ENCODE results near the gene IL1A.

The IL1A gene

GRCh38 chr2:112831513-112831845, 47.2 kb upstream of the IL1A start:
- CTCF ChIA-PET = interaction anchor here (1.0 to 5.4 kb wide), 8 partner anchors 9 to 86 kb away, joined by 3 to 34 read pairs (median 4); partner anchors contain the start of gene IL1A
- WGBS (ENCODE audit: insufficient coverage) = 0% methylated on average over 2 of the region's 2 CpGs

DNA sequence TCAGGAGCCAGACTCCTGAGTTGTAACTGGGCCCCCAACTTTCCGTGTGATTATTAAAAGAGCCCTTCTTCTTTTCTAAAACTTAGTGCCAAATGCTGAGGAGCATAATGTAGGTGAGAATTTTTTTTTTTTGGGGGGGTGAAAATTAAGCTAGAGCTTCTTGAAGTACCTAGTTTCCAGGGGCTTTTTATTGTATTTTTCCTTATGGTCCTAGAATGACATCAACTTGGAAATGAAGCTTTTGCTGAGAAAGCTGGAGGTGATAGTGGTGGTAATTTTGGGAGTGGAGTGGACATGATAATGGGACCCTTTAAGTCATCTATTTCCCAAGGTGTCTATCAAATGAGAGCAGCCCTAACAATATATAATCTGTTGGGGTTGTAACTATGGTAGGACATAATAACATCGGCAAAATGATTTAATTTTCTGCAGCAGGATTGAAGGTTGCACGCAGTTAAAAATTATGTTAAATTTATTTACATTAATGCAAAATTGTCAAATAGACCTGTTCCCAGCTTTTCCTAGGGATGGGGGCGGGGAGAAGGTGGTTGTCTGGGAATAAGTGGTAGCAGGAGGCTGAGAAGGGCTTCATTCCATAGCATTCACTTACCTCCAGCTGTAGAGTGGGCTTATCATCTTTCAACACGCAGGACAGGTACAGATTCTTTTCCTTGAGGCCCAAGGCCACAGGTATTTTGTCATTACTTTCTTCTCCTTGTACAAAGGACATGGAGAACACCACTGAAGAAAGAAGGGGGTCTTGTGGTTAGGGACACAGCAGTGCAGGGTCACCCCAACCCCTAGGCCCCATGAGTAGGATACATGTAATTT, 46.6 kb upstream of the IL1A start:
- DNase-seq = no peak
- peak overlapping the region in 6 of 7 experiments; percentile 5 to 94 (median 44) for H3K4me3 ChIP-seq (ENCODE audit: control insufficient read depth in 1 of 7, extremely low read depth in 1 of 7, insufficient read depth in 4 of 7, low read depth in 2 of 7, low read length in 6 of 7)
- CTCF ChIA-PET = interaction anchor here (0.9 to 2.7 kb wide), 10 partner anchors 9 to 86 kb away, joined by 3 to 9 read pairs (median 4); partner anchors contain the start of gene IL1A
- peaks cover 12 to 66% (median 41%) of the 10 kb centered on the region in 4 experiments for H3K36me3 ChIP-seq (ENCODE audit: control insufficient read depth in 4 of 4, insufficient read depth in 4 of 4, low read length in 3 of 4)
- 86% methylated on average over 1 of the region's 5 CpGs for WGBS (ENCODE audit: insufficient coverage)
- H3K4me1 ChIP-seq (ENCODE audit: control extremely low read depth in 1 of 4, control insufficient read depth in 4 of 4, insufficient read depth in 4 of 4, low read length in 3 of 4) = peaks cover 50 to 76% (median 57%) of the 10 kb centered on the region in 4 experiments
- peaks cover 0 to 3% (median 0%) of the 10 kb centered on the region in 5 experiments for H3K9me3 ChIP-seq (ENCODE audit: control extremely low read depth in 1 of 5, control insufficient read depth in 4 of 5, insufficient read depth in 2 of 5, low read depth in 1 of 5, low read length in 4 of 5)
- H3K27me3 ChIP-seq (replicated peaks in 2 of 5; ENCODE audit: control insufficient read depth in 4 of 5, insufficient read depth in 5 of 5, low read length in 4 of 5) = no peaks in the 10 kb centered on the region
- peak overlapping the region; percentile 75 to 78 for H3K27ac ChIP-seq (ENCODE audit: insufficient read depth in 1 of 2, low read depth in 1 of 2, low read length in 2 of 2, poor library complexity in 1 of 2, severe bottlenecking in 2 of 2)
- POLR2A ChIA-PET = interaction anchor here (0.8 to 1.5 kb wide), 2 partner anchors 35 to 76 kb away, joined by 3 to 4 read pairs; no protein-coding TSS in a partner anchor

More at GRCh38 chr2:112831513-112831845, 47.2 kb upstream of the IL1A start:
- H3K4me3 ChIP-seq (ENCODE audit: control insufficient read depth in 1 of 7, extremely low read depth in 1 of 7, insufficient read depth in 4 of 7, low read depth in 2 of 7, low read length in 6 of 7) = peak overlapping the region in 6 of 7 experiments; percentile 5 to 94 (median 44)
- peaks cover 55 to 81% (median 60%) of the 10 kb centered on the region in 4 experiments for H3K4me1 ChIP-seq (ENCODE audit: control extremely low read depth in 1 of 4, control insufficient read depth in 4 of 4, insufficient read depth in 4 of 4, low read length in 3 of 4)
- peak; percentile 68 to 77 (median 70) for DNase-seq
- peak overlapping the region; percentile 75 to 78 for H3K27ac ChIP-seq (ENCODE audit: insufficient read depth in 1 of 2, low read depth in 1 of 2, low read length in 2 of 2, poor library complexity in 1 of 2, severe bottlenecking in 2 of 2)
- POLR2A ChIA-PET = interaction anchor here (0.8 to 1.5 kb wide), 2 partner anchors 36 to 77 kb away, joined by 3 to 4 read pairs; no protein-coding TSS in a partner anchor
- no peaks in the 10 kb centered on the region for H3K27me3 ChIP-seq (replicated peaks in 2 of 5; ENCODE audit: control insufficient read depth in 4 of 5, insufficient read depth in 5 of 5, low read length in 4 of 5)
- peaks cover 0 to 3% (median 0%) of the 10 kb centered on the region in 5 experiments for H3K9me3 ChIP-seq (ENCODE audit: control extremely low read depth in 1 of 5, control insufficient read depth in 4 of 5, insufficient read depth in 2 of 5, low read depth in 1 of 5, low read length in 4 of 5)
- H3K36me3 ChIP-seq (ENCODE audit: control insufficient read depth in 4 of 4, insufficient read depth in 4 of 4, low read length in 3 of 4) = peaks cover 12 to 67% (median 42%) of the 10 kb centered on the region in 4 experiments

- peak overlapping the region; percentile 22 to 44 for H3K27ac ChIP-seq (ENCODE audit: insufficient read depth in 1 of 2, low read depth in 1 of 2, low read length in 2 of 2, poor library complexity in 1 of 2, severe bottlenecking in 2 of 2)
- H3K9me3 ChIP-seq (ENCODE audit: control extremely low read depth in 1 of 5, control insufficient read depth in 4 of 5, insufficient read depth in 2 of 5, low read depth in 1 of 5, low read length in 4 of 5) = peaks cover 0 to 3% (median 0%) of the 10 kb centered on the region in 5 experiments
- peak overlapping the region in 3 of 7 experiments; percentile 13 to 94 (median 66) for H3K4me3 ChIP-seq (ENCODE audit: control insufficient read depth in 1 of 7, extremely low read depth in 1 of 7, insufficient read depth in 4 of 7, low read depth in 2 of 7, low read length in 6 of 7)
- 89% methylated on average over 6 of the region's 10 CpGs for WGBS (ENCODE audit: insufficient coverage)
- H3K27me3 ChIP-seq (replicated peaks in 2 of 5; ENCODE audit: control insufficient read depth in 4 of 5, insufficient read depth in 5 of 5, low read length in 4 of 5) = no peaks in the 10 kb centered on the region
- POLR2A ChIA-PET = interaction anchor here (0.6 kb wide), 1 partner anchor 81 kb away, joined by 3 read pairs; no protein-coding TSS in a partner anchor
- peak in 2 of 3 donors; percentile 32 to 38 for DNase-seq
- peaks cover 42 to 75% (median 52%) of the 10 kb centered on the region in 4 experiments for H3K4me1 ChIP-seq (ENCODE audit: control extremely low read depth in 1 of 4, control insufficient read depth in 4 of 4, insufficient read depth in 4 of 4, low read length in 3 of 4)
- H3K36me3 ChIP-seq (ENCODE audit: control insufficient read depth in 4 of 4, insufficient read depth in 4 of 4, low read length in 3 of 4) = peaks cover 12 to 58% (median 36%) of the 10 kb centered on the region in 4 experiments
- CTCF ChIA-PET = interaction anchor here (0.9 to 2.7 kb wide), 8 partner anchors 8 to 112 kb away, joined by 3 to 9 read pairs (median 3); partner anchors contain the start of gene IL1A
Observed at GRCh38 chr2:112829961-112830681, 45.8 kb upstream of the IL1A start.

- 77% methylated on average over 5 of the region's 5 CpGs for WGBS (ENCODE audit: insufficient coverage)
- Histone ChIP-seq H3K27me3 (replicated peaks in 2 of 5; ENCODE audit: control insufficient read depth in 4 of 5, insufficient read depth in 5 of 5, low read length in 4 of 5) (no peaks in the 10 kb centered on the region), H3K9me3 (ENCODE audit: control extremely low read depth in 1 of 5, control insufficient read depth in 4 of 5, insufficient read depth in 2 of 5, low read depth in 1 of 5, low read length in 4 of 5) (peaks cover 0 to 3% (median 0%) of the 10 kb centered on the region in 5 experiments), H3K27ac (ENCODE audit: insufficient read depth in 1 of 2, low read depth in 1 of 2, low read length in 2 of 2, poor library complexity in 1 of 2, severe bottlenecking in 2 of 2) (peak overlapping the region in 1 of 2 experiments; percentile 26), H3K36me3 (ENCODE audit: control insufficient read depth in 4 of 4, insufficient read depth in 4 of 4, low read length in 3 of 4) (peaks cover 12 to 50% (median 35%) of the 10 kb centered on the region in 4 experiments), H3K4me1 (ENCODE audit: control extremely low read depth in 1 of 4, control insufficient read depth in 4 of 4, insufficient read depth in 4 of 4, low read length in 3 of 4) (peaks cover 34 to 75% (median 54%) of the 10 kb centered on the region in 4 experiments), H3K4me3 (ENCODE audit: control insufficient read depth in 1 of 7, extremely low read depth in 1 of 7, insufficient read depth in 4 of 7, low read depth in 2 of 7, low read length in 6 of 7) (peak overlapping the region in 1 of 7 experiments; percentile 23)
- ChIA-PET CTCF (interaction anchor here (0.9 to 2.7 kb wide), 5 partner anchors 10 to 112 kb away, joined by 3 to 9 read pairs (median 3); partner anchors contain the start of gene IL1A), POLR2A (interaction anchor here (0.6 kb wide), 2 partner anchors 64 to 80 kb away, joined by 3 read pairs; no protein-coding TSS in a partner anchor)
- peak in 1 of 3 donors; percentile 59 for DNase-seq
Observed at GRCh38 chr2:112829101-112829960, 45.0 kb upstream of the IL1A start.

GRCh38 chr2:112828251-112828691, 44.0 kb upstream of the IL1A start:
- H3K9me3 ChIP-seq (ENCODE audit: control extremely low read depth in 1 of 5, control insufficient read depth in 4 of 5, insufficient read depth in 2 of 5, low read depth in 1 of 5, low read length in 4 of 5) = peaks cover 0 to 3% (median 0%) of the 10 kb centered on the region in 5 experiments
- ChIA-PET POLR2A (no interaction called here), CTCF (no interaction called here)
- peaks cover 12 to 43% (median 28%) of the 10 kb centered on the region in 4 experiments for H3K36me3 ChIP-seq (ENCODE audit: control insufficient read depth in 4 of 4, insufficient read depth in 4 of 4, low read length in 3 of 4)
- no peak overlapping the region for H3K4me3 ChIP-seq (ENCODE audit: control insufficient read depth in 1 of 7, extremely low read depth in 1 of 7, insufficient read depth in 4 of 7, low read depth in 2 of 7, low read length in 6 of 7)
- no peak overlapping the region for H3K27ac ChIP-seq (ENCODE audit: insufficient read depth in 1 of 2, low read depth in 1 of 2, low read length in 2 of 2, poor library complexity in 1 of 2, severe bottlenecking in 2 of 2)
- no CpG with 5 or more reads among the region's 3 CpGs for WGBS (ENCODE audit: insufficient coverage)
- DNase-seq = no peak
- H3K4me1 ChIP-seq (ENCODE audit: control extremely low read depth in 1 of 4, control insufficient read depth in 4 of 4, insufficient read depth in 4 of 4, low read length in 3 of 4) = peaks cover 28 to 71% (median 50%) of the 10 kb centered on the region in 4 experiments
- H3K27me3 ChIP-seq (replicated peaks in 2 of 5; ENCODE audit: control insufficient read depth in 4 of 5, insufficient read depth in 5 of 5, low read length in 4 of 5) = no peaks in the 10 kb centered on the region
